ENCODE measurements around the gene LRP3. TPM values are rescaled to one million over a fixed set of nuclear protein-coding genes. Genes with fewer than 3 reads are reported as not detected.
"Not testable (repeated sequence)": the region's sequence is repeated elsewhere in the genome, so short reads cannot be mapped to it uniquely, and the experiment has no call there.

The LRP3 gene
- total and polyA plus RNA-seq, 8 donors: 18.1 to 33.5 (median 25.2) TPM

DNA sequence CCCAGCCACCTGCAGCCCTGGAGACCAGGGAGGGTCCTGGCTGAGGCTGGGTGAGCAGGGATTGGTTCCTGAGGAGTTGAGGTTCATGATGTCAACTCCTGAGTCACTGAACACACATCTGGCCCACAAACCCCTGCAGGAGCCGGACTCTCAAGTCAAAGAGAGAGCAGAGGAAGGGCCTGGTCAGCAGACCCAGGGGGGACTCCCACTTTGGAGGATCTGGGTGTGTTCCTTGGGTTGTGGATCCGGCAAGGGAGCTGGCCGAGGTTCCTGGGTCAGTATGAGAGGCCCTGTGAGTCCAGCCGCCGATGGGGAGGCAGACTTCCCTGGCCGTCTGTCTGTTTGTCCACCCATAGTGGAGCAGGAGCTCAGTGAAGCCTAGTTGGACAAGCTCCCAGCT lies 27.5 kb downstream of the LRP3 start:
- Histone ChIP-seq H3K4me3 (no peak overlapping the region), H3K36me3 (no peaks in the 10 kb centered on the region), H3K27me3 (peaks cover 26 to 72% of the 10 kb centered on the region in 2 donors), H3K27ac (no peak overlapping the region), H3K9me3 (no peaks in the 10 kb centered on the region), H3K4me1 (peaks cover 0 to 14% of the 10 kb centered on the region in 2 donors)
- ATAC-seq (no peak), DNase-seq (peak in 1 of 4 donors; percentile 55)
- TF ChIP-seq, protein P1, sequence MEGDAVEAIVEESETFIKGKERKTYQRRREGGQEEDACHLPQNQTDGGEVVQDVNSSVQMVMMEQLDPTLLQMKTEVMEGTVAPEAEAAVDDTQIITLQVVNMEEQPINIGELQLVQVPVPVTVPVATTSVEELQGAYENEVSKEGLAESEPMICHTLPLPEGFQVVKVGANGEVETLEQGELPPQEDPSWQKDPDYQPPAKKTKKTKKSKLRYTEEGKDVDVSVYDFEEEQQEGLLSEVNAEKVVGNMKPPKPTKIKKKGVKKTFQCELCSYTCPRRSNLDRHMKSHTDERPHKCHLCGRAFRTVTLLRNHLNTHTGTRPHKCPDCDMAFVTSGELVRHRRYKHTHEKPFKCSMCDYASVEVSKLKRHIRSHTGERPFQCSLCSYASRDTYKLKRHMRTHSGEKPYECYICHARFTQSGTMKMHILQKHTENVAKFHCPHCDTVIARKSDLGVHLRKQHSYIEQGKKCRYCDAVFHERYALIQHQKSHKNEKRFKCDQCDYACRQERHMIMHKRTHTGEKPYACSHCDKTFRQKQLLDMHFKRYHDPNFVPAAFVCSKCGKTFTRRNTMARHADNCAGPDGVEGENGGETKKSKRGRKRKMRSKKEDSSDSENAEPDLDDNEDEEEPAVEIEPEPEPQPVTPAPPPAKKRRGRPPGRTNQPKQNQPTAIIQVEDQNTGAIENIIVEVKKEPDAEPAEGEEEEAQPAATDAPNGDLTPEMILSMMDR (IDR thresholded peaks at IDR 0.05): no peak
- intact Hi-C loops (cut with DNase I): no loop called here

DNA sequence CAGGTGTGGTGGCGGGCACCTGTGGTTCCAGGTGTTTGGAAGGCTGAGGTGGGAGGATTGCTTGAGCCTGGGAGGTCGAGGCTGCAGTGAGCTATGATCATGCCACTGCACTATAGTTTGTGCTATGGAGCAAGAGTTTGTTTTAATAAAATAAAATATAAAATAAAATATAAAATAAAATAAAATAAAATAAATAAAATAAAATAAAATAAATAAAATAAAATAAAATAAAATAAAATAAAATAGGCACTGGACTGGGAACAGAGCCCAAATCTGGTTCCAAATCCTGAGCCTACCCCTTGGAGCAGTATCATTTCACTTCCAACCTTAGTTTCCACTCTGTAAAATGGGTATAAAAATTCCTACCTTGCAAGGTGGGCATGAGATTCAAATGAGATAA lies 28.1 kb downstream of the LRP3 start:
- peaks cover 33 to 79% of the 10 kb centered on the region in 2 donors for H3K27me3 ChIP-seq
- H3K9me3 ChIP-seq; H3K36me3 ChIP-seq; ATAC-seq; DNase-seq; intact Hi-C loops (cut with DNase I); H3K4me3 ChIP-seq; H3K27ac ChIP-seq: not testable (repeated sequence)
- peaks cover 0 to 20% of the 10 kb centered on the region in 2 donors for H3K4me1 ChIP-seq

- TF ChIP-seq, protein P1 (IDR thresholded peaks at IDR 0.05): no peak
- H3K27me3 ChIP-seq: peaks cover 33 to 78% of the 10 kb centered on the region in 2 donors
- intact Hi-C loops (cut with DNase I): no loop called here
- peaks cover 0 to 20% of the 10 kb centered on the region in 2 donors for H3K4me1 ChIP-seq
- peaks cover 0 to 20% of the 10 kb centered on the region in 2 donors for H3K9me3 ChIP-seq
- ATAC-seq (no peak), DNase-seq (peak in 1 of 4 donors; percentile 51)
- H3K4me3 ChIP-seq: no peak overlapping the region
- no peak overlapping the region for H3K27ac ChIP-seq
- no peaks in the 10 kb centered on the region for H3K36me3 ChIP-seq
Observed at GRCh38 chr19:33224694-33225457, 30.7 kb downstream of the LRP3 start.

DNA sequence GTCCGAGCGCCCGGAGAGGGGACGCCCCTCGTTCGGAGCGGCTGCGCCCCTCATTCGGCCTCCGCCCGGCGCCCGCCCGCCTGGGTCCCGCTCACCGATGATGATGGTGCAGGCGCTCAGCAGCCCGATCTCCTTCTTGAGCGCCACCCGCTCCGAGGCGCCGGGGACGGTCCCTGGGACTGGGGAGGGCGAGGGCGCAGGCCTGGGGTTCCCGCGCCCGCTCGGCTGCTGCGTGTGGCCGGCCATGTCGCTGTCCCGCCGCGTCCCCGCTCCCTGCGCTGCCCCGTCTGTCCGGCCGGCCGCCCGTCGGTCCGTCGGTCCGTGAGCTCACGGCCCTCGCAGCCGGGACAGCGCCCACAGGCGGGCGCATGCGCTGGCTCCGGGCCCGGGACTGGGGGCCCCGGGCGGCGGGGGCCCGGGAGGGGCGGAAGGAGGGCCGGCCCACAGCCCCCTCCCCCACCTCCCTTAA lies 31.4 kb downstream of the LRP3 start, which contains the start of gene SLC7A10:
TSS of gene SLC7A10 (minus strand) at position 393 of the 469 bp plus-strand sequence. CDS start at position 246, 147 bp downstream.
- TF ChIP-seq, protein P1 (IDR thresholded peaks at IDR 0.05): no peak

DNA sequence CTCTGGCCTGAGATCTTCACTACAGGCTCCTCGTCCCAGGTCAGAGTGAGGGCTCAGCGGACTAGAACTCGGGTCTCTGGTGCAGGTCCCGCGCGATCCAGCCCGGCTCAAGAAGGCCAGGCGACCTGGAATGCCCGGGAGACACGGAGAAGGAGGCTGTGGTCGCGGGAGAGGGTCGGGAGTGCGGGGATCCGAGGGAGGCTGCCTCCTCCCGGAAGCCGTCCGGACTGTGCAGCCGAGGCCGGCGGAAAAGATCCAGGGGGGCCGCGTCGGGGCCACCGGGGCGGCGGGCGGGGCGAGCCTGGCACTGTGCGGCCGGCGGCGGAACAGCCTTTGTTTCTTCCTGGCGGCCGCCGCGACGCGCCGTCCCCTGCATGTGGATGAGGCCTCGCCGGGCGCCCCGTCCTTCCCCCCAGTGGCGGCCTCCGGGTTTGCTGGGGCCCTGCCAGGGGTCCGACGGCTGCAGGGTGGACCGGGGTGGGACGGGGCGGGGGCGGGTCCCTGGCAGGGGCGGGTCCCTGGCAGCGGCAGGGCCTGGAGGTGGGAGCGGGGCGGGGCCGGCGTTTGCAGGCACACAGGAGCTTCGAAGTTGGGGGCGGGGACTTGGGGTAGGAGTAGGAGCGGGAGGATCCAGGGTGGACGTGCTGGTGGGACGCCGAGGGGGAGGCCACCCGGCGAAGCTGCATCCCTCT lies 32.6 kb downstream of the LRP3 start:
- Histone ChIP-seq H3K27ac (peak overlapping the region in 1 of 2 donors; percentile 19), H3K36me3 (no peaks in the 10 kb centered on the region), H3K9me3 (peaks cover 0 to 20% of the 10 kb centered on the region in 2 donors), H3K4me1 (peaks cover 0 to 29% of the 10 kb centered on the region in 2 donors), H3K4me3 (peak overlapping the region; percentile 22 to 40), H3K27me3 (peaks cover 33 to 68% of the 10 kb centered on the region in 2 donors)
- ATAC-seq (peak; percentile 91), DNase-seq (peak in 3 of 4 donors; percentile 37 to 90 (median 68))
- TF ChIP-seq, protein P1 (IDR thresholded peaks at IDR 0.05): no peak
- intact Hi-C loops (cut with DNase I): no loop called here

More for the DNA sequence above, 31.4 kb downstream of the LRP3 start, which contains the start of gene SLC7A10:
- DNase-seq (peak in 1 of 4 donors; percentile 77), ATAC-seq (no peak)
- Histone ChIP-seq H3K4me3 (peak within 1 kb of the TSS; percentile 22 to 40), H3K27ac (no peak within 1 kb of the TSS), H3K36me3 (no peaks in the 10 kb centered on the region), H3K9me3 (peaks cover 0 to 20% of the 10 kb centered on the region in 2 donors), H3K4me1 (peaks cover 0 to 20% of the 10 kb centered on the region in 2 donors), H3K27me3 (peaks cover 33 to 74% of the 10 kb centered on the region in 2 donors)
- intact Hi-C loops (cut with DNase I): no loop called here

Data from left lung (tissue), 10 donors.